Breast epithelium (tissue), 4 donors: Measurements from ENCODE around the gene OR1M1. TPM values are rescaled to one million over a fixed set of nuclear protein-coding genes. Genes with fewer than 3 reads are reported as not detected.

Experiments used
- DNase-seq, 2 donors: peaks; one replicate each; pipeline ENCODE4 v3.0.0-alpha.2; 2019; ENCODE audit warnings: low spot score in 2 of 2
- H3K27ac ChIP-seq, 2 donors: fragments of 200-600 bp; sonication (generic) in 1 of 2; one replicate each; pipeline ENCODE4 v1.5.1; 2016 to 2019; ENCODE audit warnings: mild to moderate bottlenecking in 1 of 2
- H3K27me3 ChIP-seq, 2 donors: fragments of 200-600 bp; sonication (generic) in 1 of 2; one replicate each; pipeline versions ENCODE4 v1.5.1 to v1.6.0; 2017 to 2019; ENCODE audit warnings: control low read depth in 1 of 2, mild to moderate bottlenecking in 1 of 2
- H3K36me3 ChIP-seq: fragments of 200-600 bp; one replicate; pipeline ENCODE4 v1.5.1; 2019
- H3K4me1 ChIP-seq, 2 donors: fragments of 200-600 bp; sonication (generic); one replicate each; pipeline ENCODE4 v1.5.1; 2016 to 2019; ENCODE audit warnings: control low read depth in 1 of 2
- H3K4me3 ChIP-seq, 3 donors: fragments of 200-600 bp; sonication (generic); 1 replicate in 2 of 3; 2 replicates in 1 of 3; pipeline ENCODE4 v1.5.1; 2016 to 2019; ENCODE audit warnings: mild to moderate bottlenecking in 3 of 3, moderate library complexity in 2 of 3
- H3K9me3 ChIP-seq, 2 donors: fragments of 200-600 bp; sonication (generic) in 1 of 2; one replicate each; pipeline ENCODE4 v1.5.1; 2016 to 2019; ENCODE audit warnings: control low read depth in 1 of 2
- POLR2A ChIP-seq: fragments of 450-650 bp; IDR thresholded peaks from one replicate; pipeline ENCODE4 v1.6.1; 2016; ENCODE audit warnings: antibody characterized with exemption, mild to moderate bottlenecking, moderate library complexity
- POLR2AphosphoS5 ChIP-seq, 3 donors: sonication (generic); formaldehyde crosslinking; IDR thresholded peaks; one replicate each; pipeline ENCODE4 v1.6.1; 2017; ENCODE audit warnings: antibody characterized with exemption in 3 of 3
- intact Hi-C: fragments of 100-400 bp; cut with DNase I; formaldehyde crosslinking; loops from one replicate; pipeline ENCODE4 v1.15.1; 2023; ENCODE audit warnings: low total_unique reads
- total RNA-seq, 3 donors: library from RNA; depleted of rRNA; stranded (reverse); fragments of >200 nt; gene quantifications; one replicate each; pipeline ENCODE4 v1.1.0, GENCODE V29; 2016
- TF ChIP-seq, protein P1 (sequence below), 3 donors: fragments of 450-650 bp; IDR thresholded peaks; one replicate each; pipeline ENCODE4 v1.5.1; 2016 to 2017; ENCODE audit warnings: antibody characterized with exemption in 3 of 3, mild to moderate bottlenecking in 3 of 3, moderate library complexity in 3 of 3

Gene OR1M1
- total RNA-seq, 3 donors from 2014 or later, result not detected

DNA sequence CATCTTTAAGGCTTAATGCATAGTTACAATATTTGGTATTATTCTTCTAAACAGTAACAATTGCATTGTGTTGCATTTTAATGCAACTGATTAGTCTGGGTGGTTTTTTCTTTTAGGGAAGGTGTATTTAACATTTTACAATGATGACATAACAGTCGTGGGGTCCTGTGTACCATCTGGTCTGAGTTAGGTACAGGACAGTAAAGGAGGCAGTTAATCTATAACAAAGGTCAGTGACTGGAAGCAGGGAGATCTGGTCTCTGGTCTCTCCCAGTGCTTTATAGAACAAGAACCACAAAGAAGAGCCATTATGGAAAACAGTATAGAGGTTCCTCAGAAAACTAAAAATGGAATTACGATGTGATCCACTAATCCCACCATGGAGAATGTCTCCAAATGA is 23.1 kb downstream of the OR1M1 start:
- intact Hi-C loops, result no loop called here
- Histone ChIP-seq H3K9me3 (no peaks in the 10 kb centered on the region), H3K4me3 (no peak overlapping the region), H3K27me3 (peaks cover 0 to 8% of the 10 kb centered on the region in 2 donors), H3K27ac (no peak overlapping the region), H3K4me1 (no peaks in the 10 kb centered on the region), H3K36me3 (no peaks in the 10 kb centered on the region)
- TF ChIP-seq, protein P1, sequence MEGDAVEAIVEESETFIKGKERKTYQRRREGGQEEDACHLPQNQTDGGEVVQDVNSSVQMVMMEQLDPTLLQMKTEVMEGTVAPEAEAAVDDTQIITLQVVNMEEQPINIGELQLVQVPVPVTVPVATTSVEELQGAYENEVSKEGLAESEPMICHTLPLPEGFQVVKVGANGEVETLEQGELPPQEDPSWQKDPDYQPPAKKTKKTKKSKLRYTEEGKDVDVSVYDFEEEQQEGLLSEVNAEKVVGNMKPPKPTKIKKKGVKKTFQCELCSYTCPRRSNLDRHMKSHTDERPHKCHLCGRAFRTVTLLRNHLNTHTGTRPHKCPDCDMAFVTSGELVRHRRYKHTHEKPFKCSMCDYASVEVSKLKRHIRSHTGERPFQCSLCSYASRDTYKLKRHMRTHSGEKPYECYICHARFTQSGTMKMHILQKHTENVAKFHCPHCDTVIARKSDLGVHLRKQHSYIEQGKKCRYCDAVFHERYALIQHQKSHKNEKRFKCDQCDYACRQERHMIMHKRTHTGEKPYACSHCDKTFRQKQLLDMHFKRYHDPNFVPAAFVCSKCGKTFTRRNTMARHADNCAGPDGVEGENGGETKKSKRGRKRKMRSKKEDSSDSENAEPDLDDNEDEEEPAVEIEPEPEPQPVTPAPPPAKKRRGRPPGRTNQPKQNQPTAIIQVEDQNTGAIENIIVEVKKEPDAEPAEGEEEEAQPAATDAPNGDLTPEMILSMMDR (IDR thresholded peaks at IDR 0.05), result no peak
- TF ChIP-seq POLR2AphosphoS5 (IDR thresholded peaks at IDR 0.05) (no peak), POLR2A (no peak)
- no peak for DNase-seq

DNA sequence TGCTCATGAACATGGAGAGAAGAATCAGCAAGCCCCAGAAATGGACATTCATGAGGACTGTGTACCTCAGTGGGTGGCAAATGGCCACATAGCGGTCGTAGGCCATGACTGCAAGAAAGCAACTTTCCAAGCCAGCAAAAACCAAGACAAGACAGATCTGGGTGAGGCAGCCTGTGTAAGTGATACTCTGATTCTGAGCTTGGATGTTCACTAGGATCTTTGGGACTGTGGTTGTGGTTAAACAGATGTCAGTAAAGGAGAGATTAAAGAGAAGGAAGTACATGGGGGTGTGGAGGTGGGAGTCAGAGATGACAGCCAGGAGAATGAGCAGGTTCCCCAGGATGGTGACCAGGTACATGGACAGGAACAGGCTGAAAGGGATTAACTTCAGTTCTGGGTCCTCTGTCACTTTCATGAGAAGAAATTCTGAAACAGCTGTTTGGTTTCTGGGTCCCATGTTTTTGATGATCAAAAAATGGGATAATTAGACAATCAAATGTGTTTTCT is 28.5 kb downstream of the OR1M1 start, which contains the start of gene OR7G1:
TSS of gene OR7G1 (minus strand) at position 457 of the 507 bp plus-strand sequence. CDS start at position 457, 0 bp downstream.
- intact Hi-C loops, result no loop called here
- Histone ChIP-seq H3K4me1 (no peaks in the 10 kb centered on the region), H3K4me3 (no peak within 1 kb of the TSS), H3K27me3 (peaks cover 0 to 4% of the 10 kb centered on the region in 2 donors), H3K27ac (no peak within 1 kb of the TSS), H3K36me3 (no peaks in the 10 kb centered on the region), H3K9me3 (peaks cover 0 to under 1% of the 10 kb centered on the region in 2 donors)
- TF ChIP-seq, protein P1 (IDR thresholded peaks at IDR 0.05), result no peak
- no peak for TF ChIP-seq POLR2AphosphoS5 (IDR thresholded peaks at IDR 0.05)
- no peak for TF ChIP-seq POLR2A
- no peak for DNase-seq

DNA sequence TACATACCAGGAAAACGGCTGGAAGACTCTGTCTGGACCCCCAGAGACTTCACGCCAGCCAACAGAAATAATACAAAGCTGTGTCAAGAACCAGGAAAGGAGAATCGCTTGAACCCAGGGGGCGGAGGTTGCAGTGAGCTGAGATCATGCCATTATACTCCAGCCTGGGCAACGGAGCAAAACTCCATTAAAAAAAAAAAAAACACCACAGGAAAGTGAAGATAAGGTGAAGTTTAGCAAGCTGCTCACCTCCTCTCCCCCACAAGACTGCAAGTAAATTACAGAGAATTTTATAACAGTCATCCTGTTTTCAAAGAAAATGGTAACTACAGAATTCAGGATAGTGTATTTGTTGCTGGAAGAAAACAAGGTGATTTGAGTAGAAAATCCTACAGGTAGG is 29.7 kb downstream of the OR1M1 start:
- H3K36me3 ChIP-seq, result no peaks in the 10 kb centered on the region
- peaks cover 0 to 4% of the 10 kb centered on the region in 2 donors for H3K27me3 ChIP-seq
- no peak overlapping the region for H3K4me3 ChIP-seq
- H3K27ac ChIP-seq, result no peak overlapping the region
- TF ChIP-seq, protein P1 (IDR thresholded peaks at IDR 0.05), result no peak
- TF ChIP-seq POLR2A (no peak), POLR2AphosphoS5 (IDR thresholded peaks at IDR 0.05) (no peak)
- no peaks in the 10 kb centered on the region for H3K4me1 ChIP-seq
- peaks cover 0 to 5% of the 10 kb centered on the region in 2 donors for H3K9me3 ChIP-seq
- intact Hi-C loops, result no loop called here
- no peak for DNase-seq

DNA sequence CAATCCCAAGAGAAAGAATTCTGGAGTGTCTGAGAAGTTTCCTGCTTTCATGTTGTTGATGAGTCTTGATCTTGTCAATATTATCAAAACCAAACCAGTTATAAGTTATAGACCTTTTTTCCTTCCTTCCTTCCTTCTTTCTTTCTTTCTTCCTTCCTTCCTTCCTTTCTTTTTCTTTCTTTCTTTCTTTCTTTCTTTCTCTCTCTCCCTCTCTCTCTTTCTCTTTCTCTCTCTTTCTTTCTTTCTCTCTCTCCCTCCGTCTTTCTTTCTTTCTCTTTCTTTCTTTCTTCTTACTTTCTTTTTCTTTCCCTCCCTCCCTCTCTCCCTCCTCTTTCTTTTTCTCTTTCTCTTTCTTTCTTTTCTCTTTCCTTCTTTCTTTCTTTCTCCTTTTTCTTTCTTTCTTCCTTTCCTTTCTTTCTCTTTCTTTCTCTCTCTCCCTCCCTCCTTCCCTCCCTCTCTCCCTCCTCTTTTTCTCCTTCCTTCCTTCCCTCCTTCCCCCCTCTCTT is 40.1 kb downstream of the OR1M1 start, which contains the start of gene OR7G3:
TSS of gene OR7G3 (minus strand) at position 51 of the 506 bp plus-strand sequence. CDS start at position 51, 0 bp downstream.
- DNase-seq, result no peak
- H3K27me3 ChIP-seq, result peaks cover 0 to 7% of the 10 kb centered on the region in 2 donors
- H3K4me3 ChIP-seq, result no peak within 1 kb of the TSS
- no peaks in the 10 kb centered on the region for H3K9me3 ChIP-seq
- intact Hi-C loops, result no loop called here
- H3K4me1 ChIP-seq, result no peaks in the 10 kb centered on the region
- TF ChIP-seq POLR2AphosphoS5 (IDR thresholded peaks at IDR 0.05) (no peak), POLR2A (no peak)
- TF ChIP-seq, protein P1 (IDR thresholded peaks at IDR 0.05), result no peak
- H3K36me3 ChIP-seq, result no peaks in the 10 kb centered on the region
- no peak within 1 kb of the TSS for H3K27ac ChIP-seq

DNA sequence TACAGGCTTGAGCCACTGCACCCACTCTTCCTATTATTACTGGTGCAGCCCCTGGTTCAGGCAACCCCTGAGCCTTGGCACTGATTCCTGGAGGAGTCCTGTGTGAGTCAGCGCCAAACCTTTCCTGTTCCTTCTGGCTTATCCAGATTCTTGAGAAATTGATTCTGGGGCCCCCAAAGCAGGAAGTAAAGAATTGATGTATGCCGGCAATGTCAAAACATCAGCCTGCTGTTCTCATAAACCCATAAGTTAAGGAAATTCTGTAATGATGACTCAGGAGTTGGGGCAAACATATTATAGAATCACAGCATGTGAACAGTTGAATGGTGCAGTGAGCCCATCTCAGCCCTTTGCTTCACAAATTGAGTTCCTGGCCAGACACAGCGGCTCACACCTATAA is 41.3 kb downstream of the OR1M1 start:
- H3K4me1 ChIP-seq, result no peaks in the 10 kb centered on the region
- H3K27ac ChIP-seq, result no peak overlapping the region
- H3K27me3 ChIP-seq, result peaks cover 0 to 7% of the 10 kb centered on the region in 2 donors
- no peak overlapping the region for H3K4me3 ChIP-seq
- DNase-seq, result no peak
- intact Hi-C loops, result no loop called here
- TF ChIP-seq, protein P1 (IDR thresholded peaks at IDR 0.05), result no peak
- no peak for TF ChIP-seq POLR2A
- TF ChIP-seq POLR2AphosphoS5 (IDR thresholded peaks at IDR 0.05), result no peak
- H3K9me3 ChIP-seq, result no peaks in the 10 kb centered on the region
- no peaks in the 10 kb centered on the region for H3K36me3 ChIP-seq
